T-helper 9 cell (primary cell): ENCODE results near the gene BAZ2B.
"Not testable (repeated sequence)": the region's sequence is repeated elsewhere in the genome, so short reads cannot be mapped to it uniquely, and the experiment has no call there.

ENCODE experiments used
- DNase-seq: peaks from one replicate; pipeline ENCODE4 v3.0.0-alpha.2; 2020

The BAZ2B gene

DNA sequence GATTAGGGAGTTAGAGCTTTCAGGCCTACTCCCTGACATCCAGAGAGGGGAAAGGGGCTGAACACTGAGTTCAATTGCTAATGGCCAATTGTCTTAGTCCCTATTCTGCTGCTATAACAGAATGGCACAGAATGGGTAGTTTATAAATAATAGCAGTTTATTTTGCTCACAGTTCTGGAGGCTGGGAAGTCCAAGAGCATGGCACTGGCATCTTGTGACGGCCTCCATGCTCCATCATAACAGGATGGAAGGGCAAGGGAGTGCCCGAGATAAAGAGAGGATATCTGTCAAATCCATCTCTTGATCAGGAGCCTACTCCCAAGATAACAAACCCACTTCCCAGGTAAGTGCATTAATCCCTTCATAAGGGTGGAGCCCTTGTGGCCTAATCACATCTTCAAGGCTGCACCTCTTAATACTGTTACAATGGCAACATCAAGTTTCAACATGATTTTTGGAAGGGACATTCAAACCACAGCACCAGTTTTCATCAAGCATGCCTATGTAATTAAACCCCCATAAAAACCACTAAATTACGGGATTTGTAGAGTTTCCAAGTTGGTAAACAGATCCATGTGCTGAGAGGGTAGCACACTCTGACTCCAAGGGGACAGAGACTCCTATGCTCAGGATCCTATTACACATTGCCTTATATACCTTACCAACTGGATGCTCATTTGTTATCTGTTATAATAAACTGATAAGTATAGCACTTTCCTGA lies 44.6 kb downstream of the BAZ2B start:
- no peak for DNase-seq

GRCh38 chr2:159564081-159564480 lies 52.3 kb downstream of the BAZ2B start:
- no peak for DNase-seq

DNA sequence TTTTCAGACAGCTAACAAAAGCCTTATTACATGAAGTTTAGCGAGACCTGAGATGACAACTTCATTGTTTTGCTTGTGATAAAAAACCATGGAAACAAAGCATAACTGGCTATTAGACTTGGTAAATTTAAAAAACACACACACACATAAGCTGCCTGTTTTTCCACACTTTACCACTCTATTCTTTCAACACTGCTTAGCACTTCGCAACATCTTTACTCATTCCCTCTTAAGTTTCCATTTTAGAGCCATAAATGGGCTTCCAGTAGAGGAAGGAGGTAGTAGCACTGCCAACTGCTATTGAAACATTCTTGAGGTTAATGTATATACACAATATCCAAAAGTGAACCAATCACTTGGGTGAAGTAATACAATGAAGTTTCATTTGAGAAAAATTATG lies 54.1 kb downstream of the BAZ2B start:
- DNase-seq: no peak

DNA sequence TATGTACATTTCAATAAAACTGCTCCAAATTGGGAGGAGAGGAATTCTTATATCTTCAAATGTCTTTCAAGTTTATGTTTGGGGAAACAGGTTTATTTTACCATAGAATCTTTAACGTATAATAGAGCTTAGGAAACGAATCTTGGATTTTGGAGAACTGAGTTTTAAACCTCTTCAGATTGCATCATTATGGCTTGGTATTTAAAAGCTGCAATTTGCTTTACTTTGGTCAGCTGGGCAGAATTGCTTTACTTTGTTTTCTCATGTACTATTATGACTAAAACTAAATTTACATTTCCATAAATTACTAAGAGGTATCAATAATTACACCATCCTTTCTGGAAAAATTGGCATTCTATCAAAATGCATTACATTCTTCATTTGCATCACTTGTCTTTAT lies 54.6 kb downstream of the BAZ2B start:
- no peak for DNase-seq

- no peak for DNase-seq
Measured at GRCh38 chr2:159561242-159561641, 55.1 kb downstream of the BAZ2B start.

- no peak for DNase-seq
Measured at GRCh38 chr2:159559034-159559433, 57.3 kb downstream of the BAZ2B start.

GRCh38 chr2:159558479-159558878 lies 57.9 kb downstream of the BAZ2B start:
- DNase-seq: no peak

DNA sequence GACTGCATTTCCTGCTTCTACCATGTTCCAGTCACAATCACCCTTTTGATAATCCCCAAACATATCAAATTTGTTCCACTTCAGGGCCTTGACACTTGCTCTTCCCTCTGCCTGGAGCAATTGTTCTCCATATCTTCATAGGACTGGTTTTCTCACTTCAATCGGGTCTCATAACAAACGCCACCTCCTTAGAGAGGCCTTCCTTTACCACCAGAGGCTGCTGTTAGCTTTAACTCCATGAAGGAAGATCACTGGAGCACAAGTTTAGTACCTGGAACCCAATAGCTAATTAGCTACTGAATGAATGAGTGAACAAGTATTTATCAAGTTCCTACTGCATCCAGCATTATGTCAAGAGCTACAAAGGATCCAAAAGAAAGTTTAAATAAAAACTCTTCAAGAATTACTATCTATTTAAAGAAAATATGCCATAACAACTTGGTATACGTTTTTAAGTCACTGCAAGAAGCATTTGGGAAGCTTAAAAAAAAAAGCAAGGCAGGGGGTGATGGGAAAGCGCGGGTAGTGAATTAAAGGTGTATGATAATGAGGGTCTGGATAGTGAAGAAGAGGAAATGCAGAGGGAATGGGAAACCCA lies 58.8 kb downstream of the BAZ2B start:
- DNase-seq: no peak

GRCh38 chr2:159555651-159556392 lies 60.5 kb downstream of the BAZ2B start:
- no peak for DNase-seq

DNA sequence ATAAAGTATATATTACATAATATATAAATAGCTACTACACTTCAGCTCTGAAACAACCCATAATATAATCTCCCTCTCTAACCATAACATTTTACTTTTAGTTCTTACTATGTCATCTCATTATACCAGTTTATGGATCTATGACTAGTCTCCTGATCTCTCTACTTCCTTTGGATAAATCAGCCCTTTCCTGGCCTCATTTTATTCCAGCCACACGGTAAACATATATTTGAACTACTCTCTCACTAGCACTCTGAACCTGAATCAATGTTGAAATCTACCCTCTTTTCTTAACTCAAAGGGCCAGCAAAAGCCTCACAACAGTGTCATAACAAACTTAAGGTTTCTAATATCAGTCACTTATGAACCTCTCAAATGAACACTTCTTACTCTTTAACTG lies 62.6 kb downstream of the BAZ2B start:
- no peak for DNase-seq

GRCh38 chr2:159551806-159552205 lies 64.5 kb downstream of the BAZ2B start:
- no peak for DNase-seq

GRCh38 chr2:159550231-159550630 lies 66.1 kb downstream of the BAZ2B start:
- DNase-seq: no peak

DNA sequence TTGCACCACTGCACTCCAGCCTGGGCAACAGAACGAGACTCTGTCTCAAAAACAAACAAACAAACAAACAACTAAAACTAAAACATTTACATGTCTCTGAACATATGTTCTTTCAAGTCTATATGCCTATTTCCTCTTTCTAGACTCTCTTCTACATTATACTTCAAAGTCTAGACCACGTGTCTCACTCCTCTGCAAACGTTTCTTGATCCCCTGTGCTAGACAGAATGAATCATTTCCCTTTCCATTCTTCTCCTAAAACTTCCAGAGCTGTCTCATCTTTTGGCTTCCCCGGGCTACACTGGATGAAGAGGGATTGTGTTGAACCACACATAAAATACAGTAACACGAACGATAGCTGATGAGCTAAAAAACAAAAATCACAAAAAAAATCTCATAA lies 67.1 kb downstream of the BAZ2B start:
- DNase-seq: no peak

DNA sequence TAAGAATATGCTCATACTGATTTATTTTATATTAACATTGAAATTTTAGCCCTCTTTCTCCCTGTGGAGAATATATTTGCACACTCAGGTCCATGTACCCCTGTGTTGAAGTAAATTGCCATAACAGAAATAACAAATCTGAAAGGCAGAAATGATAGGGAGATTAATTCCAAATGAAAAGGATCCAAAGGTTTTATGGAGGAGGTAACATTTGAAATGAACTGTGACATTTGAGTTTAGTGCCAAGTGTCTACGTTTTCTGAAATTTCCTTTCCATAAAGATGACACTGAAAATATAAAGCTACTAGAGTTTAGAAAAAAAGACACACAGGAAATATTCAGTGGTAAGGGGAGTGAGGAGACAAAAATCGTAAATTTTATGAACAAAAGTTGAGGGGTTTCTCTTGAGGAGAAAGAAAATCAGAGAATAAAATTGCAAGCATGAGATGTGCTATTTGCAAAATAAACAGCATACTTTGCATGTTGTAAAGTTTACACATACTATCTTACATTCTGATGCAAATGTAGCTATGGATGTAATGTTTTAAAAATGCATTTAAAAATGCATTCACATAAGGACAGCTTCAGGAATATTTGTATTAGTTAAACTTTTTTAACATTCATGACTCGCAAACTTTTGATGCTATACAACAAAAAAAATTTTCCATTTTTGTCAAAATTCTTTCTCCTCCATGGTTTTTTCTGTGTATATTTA lies 69.5 kb downstream of the BAZ2B start:
- DNase-seq: no peak

- DNase-seq: no peak
Measured at GRCh38 chr2:159546039-159546438, 70.3 kb downstream of the BAZ2B start.

DNA sequence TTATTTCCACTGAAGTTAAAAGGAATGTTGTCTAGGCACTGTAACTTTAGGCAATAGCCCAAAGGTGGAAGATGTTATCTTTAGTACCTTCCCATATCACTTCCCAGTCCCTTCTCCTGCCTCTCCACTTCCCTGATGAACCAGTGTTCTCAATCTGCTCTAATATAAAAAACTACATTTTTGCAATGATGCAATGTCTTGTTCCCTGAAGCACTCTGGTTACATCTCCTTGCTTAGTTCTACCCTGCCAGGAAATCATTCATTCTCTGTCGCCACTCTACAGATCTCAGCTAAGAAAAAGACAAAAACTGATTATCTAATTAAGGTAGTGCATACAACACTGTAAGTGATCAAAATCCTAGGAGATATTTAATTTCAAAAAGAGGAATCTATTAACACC lies 71.3 kb downstream of the BAZ2B start:
- DNase-seq: no peak

- DNase-seq: no peak
Measured at GRCh38 chr2:159542101-159542500, 74.2 kb downstream of the BAZ2B start.

DNA sequence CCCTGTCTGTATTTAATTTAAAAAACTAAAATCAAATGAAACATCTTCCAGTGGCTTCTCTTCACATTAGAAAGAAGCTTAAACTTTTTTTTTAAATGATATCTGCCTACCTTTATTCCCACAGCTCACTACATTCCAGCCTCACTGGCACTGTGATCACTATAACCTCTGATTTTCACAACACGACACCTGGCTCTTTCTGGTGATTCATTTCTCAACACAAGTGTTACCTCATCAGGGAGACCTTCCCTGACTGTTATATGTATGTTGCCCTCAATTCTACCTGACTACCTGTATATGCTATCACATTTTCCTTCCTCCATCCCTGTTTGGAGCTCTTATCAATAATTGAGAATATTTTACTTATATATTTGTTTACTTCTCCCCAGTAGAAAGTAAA lies 76.6 kb downstream of the BAZ2B start:
- DNase-seq: no peak

GRCh38 chr2:159538801-159539200 lies 77.5 kb downstream of the BAZ2B start:
- DNase-seq: no peak

DNA sequence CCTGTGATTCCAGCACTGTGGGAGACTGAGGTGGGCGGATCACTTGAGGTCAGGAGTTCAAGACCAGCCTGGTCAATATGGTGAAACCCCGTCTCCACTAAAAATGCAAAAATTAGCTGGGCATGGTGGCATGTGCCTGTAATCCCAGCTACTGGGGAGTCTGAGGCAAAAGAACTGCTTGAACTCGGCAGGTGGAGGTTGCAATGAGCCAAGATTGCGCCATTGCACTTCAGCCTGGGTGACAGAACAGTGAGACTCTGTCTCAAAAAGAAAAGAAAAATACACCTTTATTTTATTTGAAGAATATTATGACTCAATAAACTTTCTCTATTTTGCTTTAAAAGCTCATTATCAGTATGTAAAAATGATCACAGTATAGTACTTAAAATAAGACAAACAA lies 81.1 kb downstream of the BAZ2B start:
- DNase-seq: not testable (repeated sequence)

GRCh38 chr2:159531475-159531874 lies 84.9 kb downstream of the BAZ2B start:
- no peak for DNase-seq

- no peak for DNase-seq
Measured at GRCh38 chr2:159526433-159526832, 89.9 kb downstream of the BAZ2B start.

DNA sequence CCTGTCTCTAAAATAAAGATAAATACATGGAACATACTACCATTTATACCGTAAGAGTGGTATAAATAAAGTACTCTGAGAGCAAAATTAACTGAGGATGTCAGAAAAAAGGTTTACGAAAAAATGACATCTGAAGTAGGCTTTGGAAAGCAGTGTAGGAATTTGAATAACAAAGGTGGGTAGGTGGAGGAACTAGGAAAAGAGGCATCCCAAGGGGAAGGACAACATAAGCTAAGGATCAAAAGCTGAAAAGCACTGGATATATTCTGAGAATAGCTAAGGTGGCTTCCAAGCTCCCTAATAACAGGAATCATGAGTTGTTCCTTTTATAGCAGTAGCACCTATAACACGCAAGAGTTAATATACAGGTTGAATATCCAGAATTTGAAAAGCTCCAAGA lies 91.3 kb downstream of the BAZ2B start:
- DNase-seq: no peak

DNA sequence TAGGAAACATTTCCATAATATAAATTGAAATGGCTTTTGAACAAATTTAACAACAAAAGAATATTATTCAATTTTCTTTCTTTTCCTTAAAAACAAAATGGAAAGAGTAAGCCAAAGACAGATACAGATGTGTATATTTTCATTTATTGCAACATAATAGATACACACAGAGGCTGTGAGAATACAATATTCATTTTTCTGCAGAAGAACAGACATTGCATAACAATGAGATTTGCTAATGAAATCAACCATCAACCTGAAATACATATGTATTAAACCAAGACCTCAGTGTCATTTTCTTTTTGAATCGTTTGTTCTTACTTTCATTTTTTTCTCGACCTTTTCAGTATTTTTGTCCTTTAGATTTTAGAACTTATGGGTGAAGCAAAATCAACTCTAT lies 95.1 kb downstream of the BAZ2B start:
- no peak for DNase-seq
